Left lung (tissue), 10 donors: ENCODE data around the gene DUSP16. TPM values are rescaled to one million over a fixed set of nuclear protein-coding genes. Genes with fewer than 3 reads are reported as not detected.
"Not testable (repeated sequence)": the region's sequence is repeated elsewhere in the genome, so short reads cannot be mapped to it uniquely, and the experiment has no call there.

ENCODE experiments used
- ATAC-seq: fragments of 200-7000 bp; cut with Tn5 transposase; one replicate; pipeline ENCODE4 v1.9.1; 2020; ENCODE audit warnings: moderate library complexity
- DNase-seq, 4 donors: peaks; one replicate each; pipeline ENCODE4 v3.0.0-alpha.2; 2013 to 2020
- H3K27ac ChIP-seq, 2 donors: fragments of 200-600 bp; sonication (generic) in 1 of 2; one replicate each; pipeline versions ENCODE4 v1.5.0 to v1.8.0; 2020 to 2021
- H3K27me3 ChIP-seq, 2 donors: fragments of 200-600 bp; sonication (generic) in 1 of 2; one replicate each; pipeline versions ENCODE4 v1.5.0 to v1.8.0; 2020 to 2021
- H3K36me3 ChIP-seq, 2 donors: fragments of 200-600 bp; sonication (generic) in 1 of 2; one replicate each; pipeline versions ENCODE4 v1.5.0 to v1.8.0; 2020 to 2021
- H3K4me1 ChIP-seq, 2 donors: fragments of 200-600 bp; one replicate each; pipeline ENCODE4 v1.8.0; 2021
- H3K4me3 ChIP-seq, 2 donors: fragments of 200-600 bp; sonication (generic) in 1 of 2; one replicate each; pipeline versions ENCODE4 v1.5.0 to v1.8.0; 2020 to 2021; ENCODE audit warnings: mild to moderate bottlenecking in 1 of 2
- H3K9me3 ChIP-seq, 2 donors: fragments of 200-600 bp; sonication (generic) in 1 of 2; one replicate each; pipeline versions ENCODE4 v1.5.0 to v1.8.0; 2020 to 2021
- CTCF ChIP-seq, 2 donors: fragments of 200-600 bp; sonication (generic) in 1 of 2; IDR thresholded peaks; one replicate each; pipeline versions ENCODE4 v1.5.0 to v1.8.0; 2021; ENCODE audit warnings: antibody characterized with exemption in 2 of 2
- intact Hi-C, 2 donors: fragments of 100-400 bp; cut with DNase I; formaldehyde crosslinking; loops; one replicate each; pipeline versions ENCODE4 v1.11.2 to v1.14.2; 2022
- polyA plus RNA-seq, 6 donors: library from polyadenylated mRNA; unstranded; fragments of 120-200 nt; gene quantifications; one replicate each; pipeline ENCODE4 v1.2.1, GENCODE V29; 2013; ENCODE audit not compliant: insufficient read length in 6 of 6
- total RNA-seq, 2 donors: library from RNA; stranded (reverse); fragmentation: NEBNext Ultra II Directional; extraction: Animal tissue kit (Norgen Biotek cat#: 25700); gene quantifications; one replicate each; pipeline ENCODE4 v1.2.1, GENCODE V29; 2021
- donor health status: DM: no; HTN: yes; CAD: no.
- donor health status: DM: no; HTN: no; CAD: no.

Gene DUSP16
- total and polyA plus RNA-seq, 8 donors = 31.7 to 45.6 (median 35.5) TPM

- intact Hi-C loops = no loop called here
- DNase-seq = no peak
Measured at GRCh38 chr12:12503384-12504078, 59.1 kb downstream of the DUSP16 start.

GRCh38 chr12:12502815-12503151 lies 59.9 kb downstream of the DUSP16 start:
- H3K27ac ChIP-seq = no peak overlapping the region
- DNase-seq = no peak
- no peak for ATAC-seq
- peaks cover 0 to 9% of the 10 kb centered on the region in 2 donors for H3K36me3 ChIP-seq
- no peaks in the 10 kb centered on the region for H3K9me3 ChIP-seq
- no peak for TF ChIP-seq CTCF (IDR thresholded peaks at IDR 0.05)
- intact Hi-C loops = no loop called here
- no peak overlapping the region for H3K4me3 ChIP-seq
- H3K4me1 ChIP-seq = peaks cover 13 to 31% of the 10 kb centered on the region in 2 donors
- no peaks in the 10 kb centered on the region for H3K27me3 ChIP-seq

More at GRCh38 chr12:12503384-12504078, 59.1 kb downstream of the DUSP16 start:
- TF ChIP-seq CTCF (IDR thresholded peaks at IDR 0.05) = no peak
- peaks cover 0 to 8% of the 10 kb centered on the region in 2 donors for H3K36me3 ChIP-seq
- no peaks in the 10 kb centered on the region for H3K27me3 ChIP-seq
- no peak overlapping the region for H3K27ac ChIP-seq
- no peak for ATAC-seq
- no peaks in the 10 kb centered on the region for H3K9me3 ChIP-seq
- peaks cover 18 to 35% of the 10 kb centered on the region in 2 donors for H3K4me1 ChIP-seq
- H3K4me3 ChIP-seq = no peak overlapping the region

GRCh38 chr12:12502130-12502814 lies 60.4 kb downstream of the DUSP16 start:
- Histone ChIP-seq H3K4me1 (peaks cover 11 to 31% of the 10 kb centered on the region in 2 donors), H3K36me3 (peaks cover 0 to 13% of the 10 kb centered on the region in 2 donors)
- intact Hi-C loops, H3K27me3 ChIP-seq, H3K4me3 ChIP-seq, ATAC-seq, H3K9me3 ChIP-seq, DNase-seq, H3K27ac ChIP-seq: not testable (repeated sequence)

- intact Hi-C loops = no loop called here
- H3K27ac ChIP-seq = no peak overlapping the region
- TF ChIP-seq CTCF (IDR thresholded peaks at IDR 0.05) = no peak
- no peaks in the 10 kb centered on the region for H3K27me3 ChIP-seq
- no peaks in the 10 kb centered on the region for H3K9me3 ChIP-seq
- peaks cover 0 to 20% of the 10 kb centered on the region in 2 donors for H3K4me1 ChIP-seq
- no peak for DNase-seq
- H3K36me3 ChIP-seq = peaks cover 0 to 14% of the 10 kb centered on the region in 2 donors
- no peak overlapping the region for H3K4me3 ChIP-seq
- ATAC-seq = no peak
Measured at GRCh38 chr12:12501121-12501520, 61.5 kb downstream of the DUSP16 start.

- Histone ChIP-seq H3K9me3 (no peaks in the 10 kb centered on the region), H3K4me3 (no peak overlapping the region), H3K4me1 (peaks cover 0 to 16% of the 10 kb centered on the region in 2 donors), H3K27me3 (no peaks in the 10 kb centered on the region), H3K27ac (peak overlapping the region in 1 of 2 donors; percentile 30), H3K36me3 (peaks cover 0 to 21% of the 10 kb centered on the region in 2 donors)
- ATAC-seq (peak; percentile 87), DNase-seq (no peak)
- TF ChIP-seq CTCF (IDR thresholded peaks at IDR 0.05) = no peak
- intact Hi-C loops = no loop called here
Measured at GRCh38 chr12:12499909-12500604, 62.6 kb downstream of the DUSP16 start.
